Adrenal gland (tissue), 5 donors: ENCODE measurements around the gene CHPF2.

Experiments
- CTCF ChIP-seq, 6 experiments: fragments of 450-650 bp in 4 of 6; fragments of 200-600 bp in 2 of 6; sonication (generic) in 1 of 6; IDR thresholded peaks; 1 replicate in 5 of 6; 2 replicates in 1 of 6; pipeline versions ENCODE4 v1.5.1 to v1.8.0; 2016 to 2021; ENCODE audit warnings: antibody characterized with exemption in 6 of 6, mild to moderate bottlenecking in 2 of 6, moderate library complexity in 1 of 6
- POLR2A ChIP-seq, 2 donors: fragments of 450-650 bp; IDR thresholded peaks; one replicate each; pipeline ENCODE4 v1.6.1; 2017; ENCODE audit warnings: antibody characterized with exemption in 2 of 2, mild to moderate bottlenecking in 2 of 2, moderate library complexity in 1 of 2
- donor health status: DM: no; HTN: no; CAD: no.

- TF ChIP-seq CTCF (IDR thresholded peaks at IDR 0.05) (no peak), POLR2A (IDR thresholded peaks at IDR 0.05) (no peak)
Observed at GRCh38 chr7:151210087-151210854, 22.0 kb upstream of the CHPF2 start, which contains the start of gene H2BK1.
